Measurements from ENCODE around the gene KCNN3.

Gene KCNN3

GRCh38 chr1:154741741-154742495 lies 128.2 kb downstream of the KCNN3 start:
- no peak for FAIRE-seq
- DNase-seq (ENCODE audit: extremely low spot score, insufficient read length, low read depth), result no peak

GRCh38 chr1:154741327-154741726 lies 128.8 kb downstream of the KCNN3 start:
- DNase-seq (ENCODE audit: extremely low spot score, insufficient read length, low read depth), result no peak
- FAIRE-seq, result no peak

GRCh38 chr1:154739654-154740053 lies 130.4 kb downstream of the KCNN3 start:
- DNase-seq (ENCODE audit: extremely low spot score, insufficient read length, low read depth) (no peak), FAIRE-seq (no peak)

GRCh38 chr1:154736841-154737240 lies 133.2 kb downstream of the KCNN3 start:
- FAIRE-seq, result no peak
- no peak for DNase-seq (ENCODE audit: extremely low spot score, insufficient read length, low read depth)

GRCh38 chr1:154735804-154736168 lies 134.3 kb downstream of the KCNN3 start:
- DNase-seq (ENCODE audit: extremely low spot score, insufficient read length, low read depth) (no peak), FAIRE-seq (no peak)

GRCh38 chr1:154735061-154735803 lies 134.8 kb downstream of the KCNN3 start:
- DNase-seq (ENCODE audit: extremely low spot score, insufficient read length, low read depth) (no peak), FAIRE-seq (no peak)

- no peak for FAIRE-seq
- DNase-seq (ENCODE audit: extremely low spot score, insufficient read length, low read depth), result no peak
Observed at GRCh38 chr1:154733621-154734020, 136.5 kb downstream of the KCNN3 start.

GRCh38 chr1:154730986-154731489 lies 139.0 kb downstream of the KCNN3 start:
- no peak for FAIRE-seq

GRCh38 chr1:154730259-154730658 lies 139.8 kb downstream of the KCNN3 start:
- no peak for FAIRE-seq

More at GRCh38 chr1:154730986-154731489, 139.0 kb downstream of the KCNN3 start:
- DNase-seq (ENCODE audit: extremely low spot score, insufficient read length, low read depth), result no peak

GRCh38 chr1:154729577-154729976 lies 140.5 kb downstream of the KCNN3 start:
- DNase-seq (ENCODE audit: extremely low spot score, insufficient read length, low read depth) (no peak), FAIRE-seq (no peak)

More at GRCh38 chr1:154730259-154730658, 139.8 kb downstream of the KCNN3 start:
- DNase-seq (ENCODE audit: extremely low spot score, insufficient read length, low read depth), result no peak

- FAIRE-seq (no peak), DNase-seq (ENCODE audit: extremely low spot score, insufficient read length, low read depth) (no peak)
Observed at GRCh38 chr1:154729031-154729442, 141.0 kb downstream of the KCNN3 start.

GRCh38 chr1:154726896-154727753 lies 143.0 kb downstream of the KCNN3 start:
- DNase-seq (ENCODE audit: extremely low spot score, insufficient read length, low read depth), result no peak

GRCh38 chr1:154726443-154726842 lies 143.6 kb downstream of the KCNN3 start:
- DNase-seq (ENCODE audit: extremely low spot score, insufficient read length, low read depth) (no peak), FAIRE-seq (peak; percentile 74)

More at GRCh38 chr1:154726896-154727753, 143.0 kb downstream of the KCNN3 start:
- no peak for FAIRE-seq

- DNase-seq (ENCODE audit: extremely low spot score, insufficient read length, low read depth), result no peak
- FAIRE-seq, result no peak
Observed at GRCh38 chr1:154725865-154726264, 144.2 kb downstream of the KCNN3 start.

GRCh38 chr1:154720328-154721297 lies 149.5 kb downstream of the KCNN3 start:
- FAIRE-seq (no peak), DNase-seq (ENCODE audit: extremely low spot score, insufficient read length, low read depth) (no peak)

- DNase-seq (ENCODE audit: extremely low spot score, insufficient read length, low read depth) (no peak), FAIRE-seq (no peak)
Observed at GRCh38 chr1:154719586-154720327, 150.3 kb downstream of the KCNN3 start.

- no peak for DNase-seq (ENCODE audit: extremely low spot score, insufficient read length, low read depth)
- FAIRE-seq, result no peak
Observed at GRCh38 chr1:154718566-154718965, 151.5 kb downstream of the KCNN3 start.

GRCh38 chr1:154717528-154717924 lies 152.6 kb downstream of the KCNN3 start:
- FAIRE-seq (no peak), DNase-seq (ENCODE audit: extremely low spot score, insufficient read length, low read depth) (no peak)

Measured in GM18507 (cell line).